ENCODE measurements around the gene PDIA5.

GRCh38 chr3:123037015-123037375 is 29.8 kb upstream of the PDIA5 start:
- TF ChIP-seq CTCF (IDR thresholded peaks at IDR 0.05) = no peak
- no peak for TF ChIP-seq POLR2A (IDR thresholded peaks at IDR 0.05)
